Left lobe of liver (tissue), 2 donors: ENCODE data around the gene ALPP. TPM values are rescaled to one million over a fixed set of nuclear protein-coding genes. Genes with fewer than 3 reads are reported as not detected.
A peak's percentile ranks its signal among the peaks of the same experiment; 100 is the strongest.

Experiments
- ATAC-seq: fragments of 200-7000 bp; cut with Tn5 transposase; one replicate; pipeline ENCODE4 v1.9.1; 2020; ENCODE audit warnings: mild to moderate bottlenecking, moderate library complexity
- DNase-seq: peaks from one replicate; pipeline ENCODE4 v3.0.0-alpha.2; 2020; ENCODE audit warnings: low spot score
- total RNA-seq: library from RNA; stranded (reverse); gene quantifications from one replicate; pipeline ENCODE4 v1.2.1, GENCODE V29; 2021
- donor health status: DM: no; HTN: no; CAD: no; lungs with moderate emphysema.
- donor health status: DM: no; HTN: yes; CAD: no.

ALPP gene
- total RNA-seq, 1 donor from 2014 or later = 0.20 TPM

- no peak for DNase-seq
Measured at GRCh38 chr2:232340171-232340935, 38.2 kb upstream of the ALPP start.

GRCh38 chr2:232341061-232341738 lies 37.4 kb upstream of the ALPP start:
- no peak for DNase-seq

More at GRCh38 chr2:232340171-232340935, 38.2 kb upstream of the ALPP start:
- no peak for ATAC-seq

GRCh38 chr2:232341739-232342126 lies 36.8 kb upstream of the ALPP start:
- ATAC-seq = no peak

More at GRCh38 chr2:232341061-232341738, 37.4 kb upstream of the ALPP start:
- no peak for ATAC-seq

GRCh38 chr2:232342635-232343565 lies 35.7 kb upstream of the ALPP start:
- DNase-seq (no peak), ATAC-seq (no peak)

More at GRCh38 chr2:232341739-232342126, 36.8 kb upstream of the ALPP start:
- DNase-seq = no peak

- ATAC-seq = no peak
- DNase-seq = no peak
Measured at GRCh38 chr2:232343821-232344220, 34.7 kb upstream of the ALPP start.

- ATAC-seq (no peak), DNase-seq (no peak)
Measured at GRCh38 chr2:232345251-232345650, 33.3 kb upstream of the ALPP start.

GRCh38 chr2:232347369-232347768 lies 31.2 kb upstream of the ALPP start:
- no peak for ATAC-seq
- no peak for DNase-seq

GRCh38 chr2:232348936-232349335 lies 29.6 kb upstream of the ALPP start:
- DNase-seq = no peak
- peak; percentile 15 for ATAC-seq

GRCh38 chr2:232349546-232349945 lies 29.0 kb upstream of the ALPP start:
- ATAC-seq = no peak
- no peak for DNase-seq

- DNase-seq = no peak
Measured at GRCh38 chr2:232349946-232350635, 28.5 kb upstream of the ALPP start.

GRCh38 chr2:232350804-232351685 lies 27.5 kb upstream of the ALPP start:
- no peak for DNase-seq
- ATAC-seq = peak; percentile 58

More at GRCh38 chr2:232349946-232350635, 28.5 kb upstream of the ALPP start:
- no peak for ATAC-seq

- ATAC-seq (no peak), DNase-seq (no peak)
Measured at GRCh38 chr2:232351686-232352510, 26.7 kb upstream of the ALPP start.

- DNase-seq (no peak), ATAC-seq (no peak)
Measured at GRCh38 chr2:232352511-232353091, 25.9 kb upstream of the ALPP start.

GRCh38 chr2:232353096-232353495 lies 25.5 kb upstream of the ALPP start:
- ATAC-seq = no peak
- no peak for DNase-seq

- ATAC-seq (no peak), DNase-seq (no peak)
Measured at GRCh38 chr2:232353660-232354059, 24.9 kb upstream of the ALPP start.

GRCh38 chr2:232354069-232354468 lies 24.5 kb upstream of the ALPP start:
- ATAC-seq (no peak), DNase-seq (no peak)

GRCh38 chr2:232361646-232362045 lies 16.9 kb upstream of the ALPP start:
- no peak for ATAC-seq
- DNase-seq = no peak

GRCh38 chr2:232362174-232362900 lies 16.2 kb upstream of the ALPP start:
- ATAC-seq (no peak), DNase-seq (peak; percentile 22)
